ENCODE results near the gene NCL.

The NCL gene

DNA sequence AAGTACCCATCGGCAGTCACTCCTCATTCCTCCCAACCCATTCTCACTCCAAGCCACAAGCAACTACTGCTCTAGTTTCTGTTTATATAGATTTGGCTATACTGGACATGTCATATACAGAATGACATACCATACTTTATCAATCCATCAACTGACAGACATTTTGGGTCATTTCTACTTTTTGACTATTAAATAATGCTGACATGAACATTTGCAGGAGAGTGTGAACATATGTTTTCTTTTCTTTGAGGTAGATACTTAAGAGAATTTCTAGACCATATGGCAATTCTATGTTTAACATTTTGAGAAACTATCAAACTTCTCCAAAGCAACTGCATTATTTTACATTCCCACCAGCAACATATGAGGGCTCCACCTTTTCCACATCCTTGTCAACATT is 33.4 kb upstream of the NCL start:
- DNase-seq (ENCODE audit: extremely low read depth, insufficient read length): no peak
- TF ChIP-seq CTCF (IDR thresholded peaks at IDR 0.05; ENCODE audit: insufficient read depth, low read length, poor library complexity, severe bottlenecking): no peak

GRCh38 chr2:231494669-231495068 is 30.4 kb upstream of the NCL start:
- DNase-seq (ENCODE audit: extremely low read depth, insufficient read length): no peak
- no peak overlapping the region for H3K4me3 ChIP-seq (replicated peaks; ENCODE audit: low read depth, low read length)

More for the DNA sequence above, 33.4 kb upstream of the NCL start:
- no peak overlapping the region for H3K4me3 ChIP-seq (replicated peaks; ENCODE audit: low read depth, low read length)
- no peaks in the 10 kb centered on the region for H3K27me3 ChIP-seq (replicated peaks; ENCODE audit: control insufficient read depth, insufficient read depth, low read length)
- H3K36me3 ChIP-seq (ENCODE audit: control insufficient read depth, insufficient read depth, low read length): no peaks in the 10 kb centered on the region

GRCh38 chr2:231490801-231491200 is 26.5 kb upstream of the NCL start:
- no peak for TF ChIP-seq CTCF (IDR thresholded peaks at IDR 0.05; ENCODE audit: insufficient read depth, low read length, poor library complexity, severe bottlenecking)
- H3K27me3 ChIP-seq (replicated peaks; ENCODE audit: control insufficient read depth, insufficient read depth, low read length): no peaks in the 10 kb centered on the region

More at GRCh38 chr2:231494669-231495068, 30.4 kb upstream of the NCL start:
- Histone ChIP-seq H3K27me3 (replicated peaks; ENCODE audit: control insufficient read depth, insufficient read depth, low read length) (no peaks in the 10 kb centered on the region), H3K36me3 (ENCODE audit: control insufficient read depth, insufficient read depth, low read length) (no peaks in the 10 kb centered on the region)
- no peak for TF ChIP-seq CTCF (IDR thresholded peaks at IDR 0.05; ENCODE audit: insufficient read depth, low read length, poor library complexity, severe bottlenecking)

GRCh38 chr2:231489990-231490389 is 25.7 kb upstream of the NCL start:
- TF ChIP-seq CTCF (IDR thresholded peaks at IDR 0.05; ENCODE audit: insufficient read depth, low read length, poor library complexity, severe bottlenecking): peak; percentile 41
- Histone ChIP-seq H3K36me3 (ENCODE audit: control insufficient read depth, insufficient read depth, low read length) (no peaks in the 10 kb centered on the region), H3K27me3 (replicated peaks; ENCODE audit: control insufficient read depth, insufficient read depth, low read length) (no peaks in the 10 kb centered on the region), H3K4me3 (replicated peaks; ENCODE audit: low read depth, low read length) (no peak overlapping the region)
- no peak for DNase-seq (ENCODE audit: extremely low read depth, insufficient read length)

More at GRCh38 chr2:231490801-231491200, 26.5 kb upstream of the NCL start:
- Histone ChIP-seq H3K36me3 (ENCODE audit: control insufficient read depth, insufficient read depth, low read length) (no peaks in the 10 kb centered on the region), H3K4me3 (replicated peaks; ENCODE audit: low read depth, low read length) (no peak overlapping the region)
- DNase-seq (ENCODE audit: extremely low read depth, insufficient read length): no peak

DNA sequence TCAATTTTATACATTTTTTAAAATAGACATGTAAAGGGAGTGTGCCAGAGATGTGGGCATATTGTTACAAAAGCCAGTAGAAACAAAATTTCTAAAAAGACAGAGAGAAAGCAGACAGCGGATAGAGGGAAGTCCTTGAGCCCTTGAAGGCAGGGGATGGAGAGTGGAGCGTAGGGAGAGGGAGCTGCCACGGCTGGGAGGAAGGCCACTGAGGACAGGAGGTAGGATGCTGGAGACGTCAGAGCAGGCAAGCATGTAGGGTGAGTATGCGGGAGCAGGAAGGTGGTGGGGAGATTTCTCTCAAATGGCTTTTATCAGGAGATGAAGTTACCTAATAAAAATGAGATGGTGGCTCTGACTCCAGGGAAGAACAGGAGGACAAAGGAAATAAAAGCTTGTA is 24.0 kb upstream of the NCL start:
- TF ChIP-seq CTCF (IDR thresholded peaks at IDR 0.05; ENCODE audit: insufficient read depth, low read length, poor library complexity, severe bottlenecking): no peak
- Histone ChIP-seq H3K36me3 (ENCODE audit: control insufficient read depth, insufficient read depth, low read length) (no peaks in the 10 kb centered on the region), H3K4me3 (replicated peaks; ENCODE audit: low read depth, low read length) (no peak overlapping the region), H3K27me3 (replicated peaks; ENCODE audit: control insufficient read depth, insufficient read depth, low read length) (no peaks in the 10 kb centered on the region)
- no peak for DNase-seq (ENCODE audit: extremely low read depth, insufficient read length)
